Activated T-cell treated with anti-CD3 and anti-CD28 coated beads, Interleukin-2, amount 50 U/mL, for 4 hours (primary cell): ENCODE measurements around the gene BDKRB1. TPM values are rescaled to one million over a fixed set of nuclear protein-coding genes. Genes with fewer than 3 reads are reported as not detected.
"Not testable (repeated sequence)": the region's sequence is repeated elsewhere in the genome, so short reads cannot be mapped to it uniquely, and the experiment has no call there.

Experiments used
- ATAC-seq, 2 donors: fragments of 200-7000 bp; cut with Tn5 transposase; one replicate each; pipeline ENCODE4 v1.10.0; 2021
- DNase-seq: peaks from one replicate; pipeline ENCODE4 v3.0.0-alpha.2; 2020
- H3K27me3 Mint-ChIP-seq: one replicate; pipeline ENCODE4 v1.8.0; 2021; ENCODE audit warnings: low read depth, mixed read lengths
- H3K36me3 Mint-ChIP-seq: one replicate; pipeline ENCODE4 v1.8.0; 2022; ENCODE audit warnings: mixed read lengths; ENCODE audit not compliant: insufficient read depth
- H3K4me1 Mint-ChIP-seq: one replicate; pipeline ENCODE4 v1.8.0; 2021; ENCODE audit warnings: low read depth, mixed read lengths
- H3K4me3 Mint-ChIP-seq: one replicate; pipeline ENCODE4 v1.8.0; 2021; ENCODE audit warnings: mild to moderate bottlenecking, moderate library complexity, mixed read lengths
- H3K9me3 Mint-ChIP-seq: one replicate; pipeline ENCODE4 v1.8.0; 2021; ENCODE audit warnings: mixed read lengths
- total RNA-seq, 3 donors: library from RNA; stranded (reverse); gene quantifications; one replicate each; pipeline ENCODE4 v1.2.1, GENCODE V29; 2021

The BDKRB1 gene
- total RNA-seq, 3 donors from 2014 or later = not detected

DNA sequence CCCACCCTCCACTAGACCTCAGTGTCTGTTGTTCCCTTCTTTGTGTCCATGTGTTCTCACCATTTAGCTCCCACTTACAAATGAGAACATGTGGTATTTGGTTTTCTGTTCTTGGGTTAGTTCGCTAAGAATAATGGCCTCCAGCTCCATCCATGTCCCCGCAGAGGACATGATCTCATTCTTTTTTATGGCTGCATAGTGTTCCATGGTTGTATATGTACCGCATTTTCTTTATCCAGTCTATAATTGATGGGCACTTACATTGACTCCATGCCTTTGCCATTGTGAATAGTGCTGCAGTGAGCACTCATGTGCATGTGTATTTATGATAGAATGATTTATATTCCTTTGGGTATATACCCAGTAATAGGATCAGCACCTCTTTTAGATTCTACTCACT is 10.9 kb upstream of the BDKRB1 start:
- DNase-seq, ATAC-seq, H3K9me3 Mint-ChIP-seq, H3K4me3 Mint-ChIP-seq, H3K27me3 Mint-ChIP-seq, H3K4me1 Mint-ChIP-seq, H3K36me3 Mint-ChIP-seq: not testable (repeated sequence)

GRCh38 chr14:96245710-96246538 is 10.1 kb upstream of the BDKRB1 start:
- Mint-ChIP-seq H3K27me3 (peaks cover 13% of the 10 kb centered on the region), H3K4me1 (no peaks in the 10 kb centered on the region), H3K9me3 (no peaks in the 10 kb centered on the region), H3K4me3 (no peak overlapping the region), H3K36me3 (no peaks in the 10 kb centered on the region)
- DNase-seq (no peak), ATAC-seq (no peak)

- H3K4me1 Mint-ChIP-seq = no peaks in the 10 kb centered on the region
- H3K4me3 Mint-ChIP-seq = no peak overlapping the region
- H3K36me3 Mint-ChIP-seq = no peaks in the 10 kb centered on the region
- peaks cover 13% of the 10 kb centered on the region for H3K27me3 Mint-ChIP-seq
- ATAC-seq = no peak
- no peaks in the 10 kb centered on the region for H3K9me3 Mint-ChIP-seq
- no peak for DNase-seq
Observed at GRCh38 chr14:96246539-96246847, 9.5 kb upstream of the BDKRB1 start.

DNA sequence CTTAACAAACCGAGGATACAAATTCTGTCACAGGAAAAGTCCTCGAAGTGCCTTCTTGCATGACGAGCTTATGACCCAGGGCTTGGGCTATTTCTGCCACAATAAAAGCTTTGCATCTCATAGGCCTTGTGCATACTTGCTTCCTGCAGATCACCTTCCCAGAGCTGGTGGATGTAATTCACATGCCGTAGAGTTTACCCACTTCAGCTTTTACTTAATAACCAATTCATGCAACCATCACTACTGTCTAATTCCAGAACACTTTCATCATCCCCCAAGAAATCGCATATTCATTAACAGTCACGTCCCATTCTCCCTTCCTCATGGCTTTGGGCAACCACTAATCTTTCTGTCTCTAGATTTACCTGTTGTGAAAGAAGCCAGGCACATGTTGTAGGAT is 9.0 kb upstream of the BDKRB1 start:
- Mint-ChIP-seq H3K36me3 (no peaks in the 10 kb centered on the region), H3K4me1 (no peaks in the 10 kb centered on the region), H3K4me3 (no peak overlapping the region), H3K9me3 (no peaks in the 10 kb centered on the region), H3K27me3 (peaks cover 16% of the 10 kb centered on the region)
- DNase-seq (no peak), ATAC-seq (no peak)

DNA sequence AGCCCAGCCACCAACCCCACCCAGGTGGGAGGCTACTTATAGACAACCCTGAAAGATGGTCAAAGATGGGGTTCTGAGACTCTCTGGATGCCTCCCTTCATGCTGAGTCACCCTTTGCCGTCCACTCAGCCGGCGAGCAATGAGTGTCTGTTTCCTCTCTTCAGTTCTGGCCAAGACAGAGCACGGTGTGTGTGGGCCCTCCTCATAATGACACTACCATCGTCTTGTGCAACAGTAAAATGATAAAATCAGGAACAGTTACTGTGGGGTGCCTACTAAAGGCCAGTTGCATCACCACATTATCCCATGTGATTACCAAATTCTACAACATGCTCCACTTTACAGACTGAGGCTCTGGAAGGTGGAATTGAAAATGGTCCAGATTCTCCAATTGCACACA is 7.0 kb upstream of the BDKRB1 start:
- DNase-seq (no peak), ATAC-seq (no peak)
- no peaks in the 10 kb centered on the region for H3K4me1 Mint-ChIP-seq
- no peaks in the 10 kb centered on the region for H3K9me3 Mint-ChIP-seq
- H3K27me3 Mint-ChIP-seq = peaks cover 29% of the 10 kb centered on the region
- H3K36me3 Mint-ChIP-seq = no peaks in the 10 kb centered on the region
- no peak overlapping the region for H3K4me3 Mint-ChIP-seq

GRCh38 chr14:96250485-96250884 is 5.5 kb upstream of the BDKRB1 start:
- ATAC-seq (no peak), DNase-seq (no peak)
- Mint-ChIP-seq H3K4me1 (no peaks in the 10 kb centered on the region), H3K36me3 (no peaks in the 10 kb centered on the region), H3K9me3 (no peaks in the 10 kb centered on the region), H3K27me3 (peaks cover 35% of the 10 kb centered on the region), H3K4me3 (no peak overlapping the region)

GRCh38 chr14:96251656-96252155 is 4.3 kb upstream of the BDKRB1 start:
- H3K9me3 Mint-ChIP-seq = no peaks in the 10 kb centered on the region
- H3K4me1 Mint-ChIP-seq = no peaks in the 10 kb centered on the region
- DNase-seq = no peak
- ATAC-seq = no peak
- H3K27me3 Mint-ChIP-seq = peaks cover 40% of the 10 kb centered on the region
- H3K4me3 Mint-ChIP-seq = no peak overlapping the region
- no peaks in the 10 kb centered on the region for H3K36me3 Mint-ChIP-seq

GRCh38 chr14:96252323-96252998 is 3.5 kb upstream of the BDKRB1 start:
- DNase-seq = no peak
- H3K9me3 Mint-ChIP-seq = no peaks in the 10 kb centered on the region
- H3K36me3 Mint-ChIP-seq = no peaks in the 10 kb centered on the region
- H3K27me3 Mint-ChIP-seq = peaks cover 46% of the 10 kb centered on the region
- H3K4me1 Mint-ChIP-seq = no peaks in the 10 kb centered on the region
- H3K4me3 Mint-ChIP-seq = no peak overlapping the region
- ATAC-seq = no peak

DNA sequence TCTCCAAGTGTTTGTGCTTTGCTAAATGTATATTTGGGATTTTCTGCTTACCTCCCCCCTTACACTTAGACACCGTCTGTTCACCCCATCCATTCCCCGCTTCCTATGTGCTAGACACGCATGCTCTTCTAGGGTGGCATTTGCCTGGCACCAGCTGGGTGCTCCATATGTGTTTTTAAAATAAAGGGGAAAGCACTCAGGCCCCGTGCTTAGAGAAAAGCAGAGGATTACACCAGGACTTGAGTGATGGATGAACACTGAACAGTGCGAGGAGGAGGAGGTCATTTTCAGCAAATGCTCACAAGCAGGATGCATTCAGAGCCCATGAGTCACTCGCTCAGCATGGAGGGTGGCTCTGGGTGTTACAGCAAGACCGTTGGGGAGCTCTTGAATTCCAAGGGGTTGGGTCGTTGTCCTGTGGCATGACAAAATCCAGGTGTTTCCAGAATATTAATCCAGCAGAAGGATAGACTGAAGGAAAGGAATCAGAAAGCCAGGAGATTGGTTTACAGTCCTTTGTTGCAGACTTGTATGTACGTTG is 2.9 kb upstream of the BDKRB1 start:
- H3K4me1 Mint-ChIP-seq = no peaks in the 10 kb centered on the region
- peaks cover 48% of the 10 kb centered on the region for H3K27me3 Mint-ChIP-seq
- DNase-seq (no peak), ATAC-seq (no peak)
- no peaks in the 10 kb centered on the region for H3K9me3 Mint-ChIP-seq
- H3K4me3 Mint-ChIP-seq = no peak overlapping the region
- H3K36me3 Mint-ChIP-seq = no peaks in the 10 kb centered on the region

GRCh38 chr14:96254687-96255086 is 1.3 kb upstream of the BDKRB1 start:
- peaks cover 44% of the 10 kb centered on the region for H3K27me3 Mint-ChIP-seq
- no peak overlapping the region for H3K4me3 Mint-ChIP-seq
- no peaks in the 10 kb centered on the region for H3K4me1 Mint-ChIP-seq
- DNase-seq (no peak), ATAC-seq (no peak)
- no peaks in the 10 kb centered on the region for H3K9me3 Mint-ChIP-seq
- H3K36me3 Mint-ChIP-seq = no peaks in the 10 kb centered on the region

DNA sequence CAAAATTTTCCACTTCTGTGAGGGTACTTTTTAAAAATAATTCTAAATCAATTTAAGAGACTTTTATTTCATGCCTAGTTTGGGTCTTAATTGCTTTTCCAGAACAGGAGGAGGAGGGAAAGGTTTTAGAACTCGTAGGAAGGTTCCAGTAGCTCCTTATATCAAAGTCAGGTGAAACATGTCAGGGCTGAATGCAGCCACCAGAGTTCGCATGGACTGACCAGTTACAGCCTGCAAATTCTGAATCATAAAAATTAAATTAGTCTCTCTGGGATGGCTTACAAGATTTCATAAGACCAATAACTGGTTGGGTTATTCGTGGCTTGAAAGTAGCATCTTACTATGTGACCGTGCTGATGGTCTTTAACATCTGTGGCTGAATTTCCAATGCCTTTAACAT is 397 bp downstream of the BDKRB1 start:
- H3K27me3 Mint-ChIP-seq = peaks cover 41% of the 10 kb centered on the region
- H3K4me1 Mint-ChIP-seq = no peaks in the 10 kb centered on the region
- H3K9me3 Mint-ChIP-seq = no peaks in the 10 kb centered on the region
- H3K36me3 Mint-ChIP-seq = no peaks in the 10 kb centered on the region
- no peak for DNase-seq
- no peak overlapping the region for H3K4me3 Mint-ChIP-seq
- ATAC-seq = no peak

DNA sequence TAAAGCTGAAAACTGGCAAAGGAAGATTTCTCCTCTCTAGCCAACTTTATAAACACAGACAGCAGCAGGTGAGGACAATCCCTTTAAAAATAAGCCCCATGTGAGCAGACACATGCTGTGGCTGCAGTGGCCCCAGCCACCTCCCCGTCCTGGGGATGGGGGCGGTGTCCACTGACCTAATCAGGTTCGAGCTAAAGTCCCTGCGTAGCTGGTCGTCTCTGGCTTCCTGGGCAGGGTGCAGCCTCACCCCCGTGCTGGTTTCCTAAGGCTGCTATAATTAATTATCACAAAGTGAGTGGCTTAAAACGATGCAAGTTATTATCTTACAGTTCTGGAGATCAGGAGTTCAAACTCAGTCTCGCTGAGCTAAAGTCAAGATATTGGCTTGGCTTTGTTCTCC is 1.0 kb downstream of the BDKRB1 start:
- Mint-ChIP-seq H3K9me3 (no peaks in the 10 kb centered on the region), H3K36me3 (no peaks in the 10 kb centered on the region), H3K4me3 (no peak overlapping the region), H3K27me3 (peaks cover 38% of the 10 kb centered on the region), H3K4me1 (no peaks in the 10 kb centered on the region)
- ATAC-seq (no peak), DNase-seq (no peak)

- H3K4me3 Mint-ChIP-seq = no peak overlapping the region
- H3K9me3 Mint-ChIP-seq = no peaks in the 10 kb centered on the region
- no peak for ATAC-seq
- no peak for DNase-seq
- no peaks in the 10 kb centered on the region for H3K36me3 Mint-ChIP-seq
- H3K4me1 Mint-ChIP-seq = no peaks in the 10 kb centered on the region
- H3K27me3 Mint-ChIP-seq = peaks cover 34% of the 10 kb centered on the region
Observed at GRCh38 chr14:96257900-96258299, 1.9 kb downstream of the BDKRB1 start.

DNA sequence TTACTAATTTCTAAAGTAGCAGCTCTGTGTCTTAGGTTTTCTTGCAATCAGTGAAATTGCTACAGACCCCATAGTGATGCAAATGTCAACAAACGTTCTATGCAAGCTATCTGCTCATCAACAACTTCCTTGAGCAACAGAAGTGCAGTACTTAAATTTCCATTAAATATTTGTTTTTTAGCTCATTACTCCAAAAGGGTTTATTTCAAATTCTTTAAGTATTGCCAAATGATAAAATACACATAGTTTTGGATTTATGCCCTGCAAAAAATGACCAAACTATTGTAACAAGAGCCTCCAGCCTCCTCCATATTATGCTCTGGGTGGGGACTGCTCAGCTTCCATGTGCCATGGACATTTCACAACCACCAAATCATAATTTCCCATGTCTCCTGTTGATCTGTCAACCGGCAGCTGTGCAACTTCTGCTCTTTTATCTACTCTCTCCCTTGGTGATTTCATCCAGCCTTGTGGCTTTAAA is 4.4 kb downstream of the BDKRB1 start:
- no peaks in the 10 kb centered on the region for H3K9me3 Mint-ChIP-seq
- DNase-seq = no peak
- no peaks in the 10 kb centered on the region for H3K4me1 Mint-ChIP-seq
- H3K4me3 Mint-ChIP-seq = no peak overlapping the region
- ATAC-seq = no peak
- H3K27me3 Mint-ChIP-seq = peaks cover 20% of the 10 kb centered on the region
- H3K36me3 Mint-ChIP-seq = no peaks in the 10 kb centered on the region

DNA sequence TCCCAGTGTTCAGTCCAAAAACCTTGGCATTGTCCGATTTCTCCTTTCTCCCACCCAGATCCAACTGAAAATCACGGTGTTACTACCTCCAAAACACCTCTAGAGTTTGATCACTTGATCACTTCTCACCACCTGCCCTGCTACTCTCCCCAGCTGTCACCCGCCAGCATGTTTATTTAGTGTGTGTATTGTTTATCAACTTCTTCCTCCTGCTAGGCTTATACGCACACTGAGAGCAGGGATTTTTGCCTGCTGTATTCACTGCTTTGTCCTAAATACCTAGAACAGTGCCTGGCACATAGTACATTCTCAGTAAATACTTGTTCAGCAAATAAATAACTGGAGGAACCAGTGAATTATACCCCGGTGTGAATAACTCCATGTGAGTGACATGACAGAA is 5.0 kb downstream of the BDKRB1 start:
- H3K4me3 Mint-ChIP-seq = no peak overlapping the region
- H3K9me3 Mint-ChIP-seq = no peaks in the 10 kb centered on the region
- no peak for DNase-seq
- peaks cover 13% of the 10 kb centered on the region for H3K27me3 Mint-ChIP-seq
- H3K4me1 Mint-ChIP-seq = no peaks in the 10 kb centered on the region
- no peaks in the 10 kb centered on the region for H3K36me3 Mint-ChIP-seq
- no peak for ATAC-seq
